Stimulated activated CD4-positive, alpha-beta T cell treated with anti-CD3 and anti-CD28 coated beads, Interleukin-4, amount 100 ng/mL, for 4 hours (primary cell): ENCODE measurements around the gene LSAMP.

Experiments used
- DNase-seq, 2 experiments: peaks; one replicate each; pipeline ENCODE4 v3.0.0-alpha.2; 2020

The LSAMP gene

DNA sequence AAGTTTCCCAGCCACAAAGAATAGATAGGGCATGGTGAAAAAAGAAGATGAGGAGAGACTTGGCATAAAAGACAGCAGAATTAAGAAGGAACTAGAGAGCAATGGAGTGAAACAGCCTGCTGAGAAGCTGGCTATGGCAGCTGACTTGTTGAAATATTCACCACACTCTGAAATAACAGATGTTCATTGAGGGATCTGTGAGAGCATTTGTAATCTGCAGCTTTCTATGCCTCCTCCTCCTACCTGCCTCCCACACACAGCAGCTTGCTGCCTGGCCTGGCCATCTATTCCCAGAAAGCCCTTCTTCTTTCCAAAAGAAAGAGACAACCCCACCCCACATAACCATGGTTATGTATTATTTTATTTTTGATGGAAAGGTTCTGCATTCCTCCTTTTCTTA is 518.1 kb downstream of the LSAMP start:
- DNase-seq, result no peak

DNA sequence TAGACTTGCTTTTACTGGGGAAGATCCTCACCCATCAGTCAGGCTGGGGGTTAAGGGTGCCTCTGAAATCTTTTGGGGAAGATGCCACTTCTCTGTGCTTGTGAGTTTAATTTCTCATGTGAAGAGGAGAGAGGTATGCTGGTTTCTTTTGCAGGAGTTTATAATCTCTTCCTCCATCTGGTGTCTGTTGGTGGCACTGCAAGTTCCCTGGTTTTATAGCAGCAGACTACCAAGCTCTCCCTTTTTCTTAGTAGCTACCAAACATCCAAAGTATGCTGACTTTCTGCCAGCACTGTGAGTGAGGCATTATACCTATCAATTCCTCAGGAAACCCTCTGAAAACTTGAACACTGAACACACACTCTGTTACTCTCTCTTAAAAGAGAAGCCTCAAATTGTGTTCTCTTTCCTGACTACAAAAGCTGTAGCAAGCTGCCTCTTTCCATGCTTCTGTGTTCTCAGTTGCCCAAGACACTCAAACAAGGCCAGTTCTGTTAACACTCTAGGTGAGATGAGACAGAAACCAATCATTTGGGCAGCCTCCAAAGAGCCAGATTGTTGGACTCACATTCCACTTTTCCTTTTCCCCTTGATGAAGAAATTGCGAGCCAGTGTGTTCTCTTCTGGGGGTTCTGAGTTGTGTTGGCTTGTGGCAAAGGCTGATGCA is 522.5 kb downstream of the LSAMP start:
- DNase-seq, result no peak

DNA sequence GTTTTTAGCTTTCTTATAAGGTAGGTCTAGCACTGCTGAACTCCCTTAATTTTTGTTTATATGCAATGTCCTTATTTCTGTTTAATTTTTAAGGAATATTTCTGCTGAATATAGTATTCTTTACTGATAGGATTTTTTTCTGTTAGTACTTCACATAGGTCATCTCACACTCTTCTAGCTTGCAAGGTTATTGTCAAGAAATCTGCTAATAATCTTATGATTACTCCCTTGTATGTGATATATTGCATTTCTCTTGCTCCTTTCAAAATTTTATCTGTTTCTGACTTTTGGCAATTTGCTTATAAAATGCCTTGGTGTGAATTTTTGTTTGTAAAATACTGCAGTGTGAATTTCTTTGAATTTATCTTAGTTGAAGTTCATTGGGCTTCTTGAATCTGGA is 523.6 kb downstream of the LSAMP start:
- DNase-seq, result no peak

DNA sequence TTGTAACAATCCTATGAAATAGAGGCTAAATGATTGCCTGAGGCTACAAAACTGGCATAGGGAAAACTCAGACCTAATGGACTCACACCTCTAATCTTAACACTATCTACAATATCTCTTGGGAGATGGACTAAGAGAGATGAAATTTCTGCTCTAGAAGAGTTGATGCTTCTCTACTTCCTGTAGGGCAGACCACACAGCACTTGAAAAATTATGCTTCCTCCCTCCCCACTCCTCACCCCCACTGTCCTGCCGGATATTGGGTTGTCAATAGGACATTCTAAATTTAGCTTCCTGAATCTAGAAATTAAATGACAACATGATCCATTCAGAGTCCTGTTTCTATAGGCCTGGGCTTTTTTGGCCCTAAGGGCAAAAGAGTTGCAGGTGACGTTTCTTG is 526.4 kb downstream of the LSAMP start:
- DNase-seq, result no peak

DNA sequence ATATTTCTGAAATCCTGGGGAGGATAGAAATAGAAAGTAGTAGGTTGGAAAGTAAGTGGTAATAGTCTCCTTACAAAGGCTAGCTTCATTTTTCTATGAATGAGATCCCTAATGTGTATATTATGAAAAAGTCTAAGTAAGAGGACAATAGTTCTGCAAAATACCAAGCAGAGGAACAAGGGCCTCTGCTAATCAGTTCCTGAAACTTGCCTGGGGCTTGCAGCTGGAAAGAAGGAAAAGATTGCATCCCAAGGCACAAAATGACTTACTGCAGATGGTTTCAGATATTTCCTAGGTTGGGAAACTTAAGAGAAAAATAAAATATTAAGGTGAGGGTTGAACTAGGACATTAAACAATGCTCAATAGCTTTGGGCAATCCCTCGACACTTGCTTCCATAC is 528.4 kb downstream of the LSAMP start:
- DNase-seq, result no peak

DNA sequence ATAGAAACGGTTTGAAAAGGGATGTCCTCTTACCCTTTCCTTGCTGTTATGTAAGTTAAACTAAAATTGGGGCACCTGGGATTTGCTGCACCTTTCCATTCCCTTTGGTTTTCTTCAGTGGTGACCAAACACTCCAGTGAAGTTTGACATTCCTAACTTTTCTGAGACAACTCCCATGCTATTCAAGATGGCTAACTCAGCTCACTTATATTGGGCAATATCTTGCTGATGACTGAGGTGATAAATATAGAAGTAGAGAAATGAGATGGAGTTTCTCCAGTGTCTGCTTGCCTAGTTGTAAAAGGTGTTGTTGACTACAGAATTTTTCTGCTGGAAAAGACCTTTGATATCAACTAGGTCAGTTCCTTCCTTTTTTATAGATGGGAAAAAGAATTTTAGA is 530.2 kb downstream of the LSAMP start:
- no peak for DNase-seq

DNA sequence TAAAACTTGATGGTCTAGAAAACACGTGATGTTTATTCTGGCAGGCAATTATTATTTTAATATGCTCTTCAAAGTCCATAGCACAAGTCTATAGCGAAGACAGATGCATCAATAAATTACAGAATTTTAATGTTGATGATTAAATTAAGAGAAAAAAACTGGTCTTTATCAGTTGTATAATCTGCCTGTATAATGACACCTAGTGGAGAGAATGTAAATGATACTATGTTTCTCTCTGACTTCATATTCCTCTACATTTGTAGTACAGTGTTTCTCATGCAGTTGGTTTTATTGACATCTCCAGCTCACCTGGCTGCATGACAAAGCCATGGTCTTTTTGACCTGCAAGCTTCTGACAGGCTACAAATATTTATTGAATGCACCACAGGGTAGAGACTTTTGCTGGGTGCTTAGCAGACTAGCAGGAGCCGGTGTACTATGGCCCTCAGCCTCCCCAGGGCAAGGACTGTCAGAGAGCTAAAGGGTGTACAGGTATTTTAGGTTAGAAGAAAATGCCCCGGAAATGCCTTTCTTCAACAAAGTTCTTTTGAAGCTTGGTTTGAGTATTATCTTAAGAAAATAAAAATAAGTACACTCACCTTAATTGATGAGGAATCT is 532.1 kb downstream of the LSAMP start:
- DNase-seq, result no peak

DNA sequence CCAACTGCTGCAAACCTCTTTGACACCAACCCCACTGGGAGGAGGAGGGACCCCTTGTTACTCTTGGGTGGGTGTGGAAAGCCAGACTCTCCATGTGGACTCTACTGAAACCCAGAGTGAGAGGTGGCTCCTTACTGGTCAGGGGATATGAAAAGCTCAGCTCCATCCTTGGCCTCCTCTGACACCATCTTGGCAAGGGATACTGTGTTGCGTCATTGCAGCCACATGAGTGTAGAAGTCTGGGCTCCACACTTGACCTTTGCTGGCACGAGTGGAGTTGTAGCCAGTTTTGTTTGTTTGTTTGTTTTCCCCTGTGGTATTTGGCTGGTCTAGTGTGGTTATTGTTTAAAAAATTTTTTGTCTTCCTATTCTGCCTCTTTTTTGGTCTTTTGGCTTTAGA is 532.9 kb downstream of the LSAMP start:
- DNase-seq, result no peak

DNA sequence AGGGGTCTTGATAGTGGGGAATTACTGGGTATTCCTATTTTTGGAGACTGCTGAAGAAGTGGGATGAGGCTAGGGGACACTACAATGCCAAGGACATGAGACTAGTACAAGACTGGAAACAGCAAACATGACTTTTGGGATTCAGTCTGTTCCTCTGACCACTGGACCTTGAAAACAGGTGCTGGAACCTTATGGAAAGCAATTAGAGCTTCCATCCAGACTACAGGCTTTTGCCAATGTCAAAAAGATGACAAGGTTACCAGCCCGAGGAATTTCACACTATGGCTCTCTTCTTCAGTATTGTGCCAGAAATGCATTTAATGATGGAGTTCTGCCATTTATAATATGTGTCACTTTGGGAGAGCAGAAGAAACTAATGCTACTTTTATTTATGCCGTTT is 539.4 kb downstream of the LSAMP start:
- no peak for DNase-seq

DNA sequence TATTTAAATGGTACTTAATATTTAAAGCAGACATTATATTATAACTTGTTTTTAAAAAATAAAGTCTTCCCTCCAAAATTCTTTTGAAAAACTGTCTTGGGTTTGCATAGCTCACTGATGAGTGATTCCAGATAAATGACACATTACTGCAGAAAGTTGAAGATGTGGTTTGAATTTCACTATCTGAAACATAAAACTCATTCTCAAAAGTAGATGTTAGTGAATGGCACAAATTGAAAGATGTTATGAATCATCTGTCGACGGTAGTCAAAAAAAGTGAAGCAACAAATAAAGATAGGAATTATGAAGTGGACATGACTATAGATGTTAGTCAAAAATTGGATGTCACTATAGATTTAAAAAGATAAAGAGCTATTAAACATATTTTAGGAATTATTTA is 541.4 kb downstream of the LSAMP start:
- DNase-seq, result no peak

DNA sequence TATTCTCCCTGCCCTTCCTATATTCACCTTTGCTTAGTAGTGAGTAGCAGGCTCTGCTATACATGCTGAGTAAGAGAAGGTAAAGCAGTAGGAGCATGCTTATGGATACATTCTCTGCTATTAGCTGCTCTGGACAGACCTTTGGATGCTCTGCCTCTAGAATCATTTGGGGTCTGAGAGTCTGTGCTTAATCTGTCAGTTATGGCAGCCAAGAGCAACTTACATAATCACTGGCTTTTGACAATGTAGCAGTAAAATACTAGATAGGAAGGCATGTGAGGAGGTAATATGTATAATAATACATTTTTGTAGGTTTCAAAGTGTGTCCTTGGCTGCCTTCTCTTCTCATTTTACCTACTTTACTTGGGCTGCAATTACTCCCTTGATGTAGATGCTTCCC is 544.3 kb downstream of the LSAMP start:
- no peak for DNase-seq

DNA sequence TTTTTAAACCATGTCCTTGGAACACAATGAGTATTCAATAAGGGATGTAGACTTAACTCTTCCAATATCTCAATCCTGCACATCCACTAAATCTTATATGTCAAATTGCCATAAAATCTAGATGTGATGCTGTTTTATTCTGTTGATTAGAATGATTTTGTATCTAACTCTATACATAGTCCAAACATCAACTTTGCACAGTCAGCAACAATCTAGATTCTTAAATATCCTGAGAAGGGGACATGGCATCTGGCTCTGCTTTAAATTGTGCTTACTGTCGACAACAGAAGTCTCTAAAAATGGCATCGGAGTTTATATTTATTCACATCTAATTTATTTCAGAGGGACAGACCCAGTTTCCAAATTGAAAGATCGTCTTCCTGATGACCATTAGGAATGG is 545.8 kb downstream of the LSAMP start:
- DNase-seq, result no peak

DNA sequence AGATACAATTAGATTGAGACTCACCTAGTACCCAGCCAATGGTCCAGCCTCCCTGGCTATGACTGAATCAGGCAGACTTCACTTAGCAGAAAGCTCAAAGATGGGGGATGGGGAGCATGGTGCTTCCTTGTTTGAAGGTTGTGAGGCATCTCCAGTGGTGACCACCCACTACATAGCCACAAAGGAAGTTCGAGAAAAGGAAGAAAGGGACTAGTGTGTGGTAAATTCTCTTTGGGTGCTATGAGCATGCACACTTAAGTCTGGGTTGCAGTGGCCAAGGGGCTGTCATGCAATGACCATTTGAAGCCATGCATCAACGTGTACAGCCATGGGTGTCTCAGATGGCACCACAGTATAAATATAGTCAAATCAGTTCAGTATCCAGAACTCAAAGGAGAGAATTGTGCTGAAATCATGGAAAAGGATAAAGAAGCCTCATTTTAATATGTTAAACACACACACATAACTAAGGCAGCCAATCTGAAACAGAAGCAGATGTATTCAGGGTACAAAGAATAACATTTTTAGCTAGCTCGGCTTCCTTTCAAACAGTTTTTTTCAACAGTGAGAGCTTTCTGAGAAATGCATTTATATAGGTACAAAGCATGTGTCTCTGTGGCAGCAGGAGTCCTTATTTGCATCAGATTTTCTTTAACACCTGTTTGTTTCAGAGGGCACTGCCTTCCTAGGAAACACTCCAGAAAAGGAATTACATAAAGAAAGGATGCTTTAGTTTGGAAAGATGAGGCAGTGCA is 546.5 kb downstream of the LSAMP start:
- no peak for DNase-seq

DNA sequence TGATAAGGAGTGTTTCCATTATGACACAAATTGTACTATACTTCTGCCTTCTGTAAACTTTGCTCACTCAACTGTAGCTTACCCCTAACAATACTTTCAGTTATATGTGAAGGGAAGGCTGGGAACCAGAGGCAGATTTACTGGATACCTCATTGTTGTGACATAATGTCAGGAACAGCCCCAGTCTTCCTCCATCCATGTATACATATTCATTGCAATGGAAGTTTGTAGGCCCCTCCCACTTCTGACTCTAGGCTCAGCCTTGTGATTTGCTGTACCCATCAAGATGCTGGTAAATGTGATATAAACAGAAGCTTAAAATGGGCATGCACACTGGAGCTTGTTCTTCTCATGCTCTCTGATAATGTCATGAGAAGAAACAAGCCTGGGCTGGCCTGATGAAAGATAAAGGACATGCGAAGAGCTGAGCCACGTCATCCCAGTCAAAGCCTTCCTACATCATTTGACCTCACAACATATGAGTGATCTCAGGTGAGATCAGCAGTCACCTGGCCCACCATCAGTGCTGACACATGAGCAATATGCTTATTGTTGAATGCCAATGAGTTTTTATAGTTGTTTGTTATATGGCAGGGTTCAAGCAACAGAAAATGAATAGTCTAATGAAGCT is 554.2 kb downstream of the LSAMP start:
- DNase-seq, result no peak

DNA sequence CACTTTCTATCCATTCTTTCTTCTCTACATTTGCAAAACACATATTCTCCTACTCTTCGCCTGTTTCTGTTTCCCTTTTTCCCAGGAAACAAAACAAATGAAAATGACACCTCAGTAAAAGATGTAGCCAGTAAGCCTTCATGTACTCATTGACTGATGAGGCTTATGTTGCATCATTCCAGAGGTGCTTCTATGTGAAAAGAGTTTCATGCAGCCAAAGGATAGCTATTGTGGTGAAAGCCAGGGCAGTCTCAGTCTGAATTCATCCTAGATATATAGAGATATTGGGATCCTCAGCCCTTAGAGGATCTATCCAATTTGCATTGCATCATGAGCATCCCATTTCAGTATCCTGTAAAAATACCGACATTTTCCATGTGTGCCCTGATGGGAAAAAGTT is 554.7 kb downstream of the LSAMP start:
- no peak for DNase-seq

DNA sequence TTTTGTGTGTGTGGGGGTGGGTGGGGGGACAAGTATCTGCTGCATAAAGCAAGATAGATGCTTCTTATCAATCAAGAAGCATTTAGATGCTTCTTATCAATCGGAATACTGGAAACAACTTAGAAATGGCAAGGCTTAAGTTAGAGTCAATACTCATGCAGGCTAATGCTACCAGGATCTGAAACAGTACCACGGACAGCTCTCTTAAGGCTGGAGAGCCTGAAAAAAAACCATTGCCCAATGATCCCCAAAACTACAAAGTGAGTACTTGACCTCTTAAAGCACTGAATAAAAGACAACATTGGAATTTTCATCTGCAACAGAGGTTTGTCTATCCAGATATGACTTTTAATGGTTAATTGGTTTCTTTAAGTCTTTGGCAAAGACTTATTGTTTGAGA is 559.7 kb downstream of the LSAMP start:
- DNase-seq, result no peak

DNA sequence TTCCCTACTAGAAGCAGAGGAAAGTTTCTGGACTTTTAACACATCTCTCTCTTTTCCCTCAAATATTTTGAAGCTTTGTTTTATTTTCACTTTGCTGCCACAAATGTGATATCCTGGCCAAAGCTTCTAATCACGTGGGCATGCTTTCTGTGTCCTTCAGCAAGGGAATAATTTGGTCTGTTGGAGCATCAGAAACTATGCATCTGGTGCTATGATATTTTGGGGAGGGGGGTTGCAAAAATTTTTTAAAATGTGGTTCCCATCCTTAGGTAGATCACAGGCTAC is 567.7 kb downstream of the LSAMP start:
- DNase-seq, result no peak

DNA sequence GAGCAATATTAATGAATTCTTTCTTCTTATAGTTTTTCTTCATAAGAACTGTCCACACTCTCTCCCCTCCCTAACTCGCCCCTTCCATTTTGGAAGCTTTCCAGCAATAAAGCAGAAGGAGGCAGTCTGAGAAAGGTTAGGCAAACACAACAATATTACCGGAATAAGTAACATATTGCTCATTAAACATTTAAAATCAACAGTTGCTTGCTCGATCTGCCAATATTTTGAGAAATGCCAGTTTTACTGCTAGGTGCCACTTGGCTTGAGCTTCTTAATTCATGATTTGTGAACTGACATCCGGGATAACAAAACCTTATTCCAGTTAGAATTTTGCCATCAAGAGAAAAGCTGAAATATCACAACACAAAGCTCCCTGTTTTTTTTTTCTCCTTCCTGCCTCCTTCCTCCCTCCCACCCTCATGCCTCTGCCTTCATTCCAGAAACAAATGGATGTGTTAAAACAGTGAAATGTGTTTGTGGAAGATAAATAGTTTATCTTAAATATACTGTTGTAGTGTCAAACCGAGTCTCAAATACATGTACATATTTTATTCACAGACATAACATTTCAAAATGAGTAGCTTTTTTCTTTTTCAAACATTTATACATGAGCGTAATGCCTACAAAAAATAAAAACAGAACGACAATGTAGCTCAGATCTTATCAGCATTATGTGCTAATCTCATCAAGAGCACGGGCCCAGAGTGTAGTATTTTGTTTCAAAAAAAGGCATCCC is 568.2 kb downstream of the LSAMP start:
- no peak for DNase-seq

DNA sequence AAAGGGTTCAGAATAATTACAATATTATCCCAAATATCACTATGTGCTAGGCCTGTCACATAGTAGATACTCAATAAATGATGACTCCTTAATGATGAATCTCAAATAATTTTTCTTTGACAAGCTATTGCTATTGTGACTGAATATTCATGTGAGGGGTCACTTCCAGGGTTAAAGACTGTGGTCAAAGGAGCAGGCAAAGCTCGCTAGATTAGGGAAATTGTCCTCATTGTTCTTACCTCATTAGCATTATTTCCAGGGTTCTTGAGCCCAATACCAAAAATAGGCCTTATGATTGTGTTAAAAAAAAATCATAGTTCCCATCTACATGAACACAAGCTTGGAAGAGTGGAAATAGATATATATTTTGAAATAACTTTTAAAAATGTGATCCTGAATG is 569.8 kb downstream of the LSAMP start:
- no peak for DNase-seq

DNA sequence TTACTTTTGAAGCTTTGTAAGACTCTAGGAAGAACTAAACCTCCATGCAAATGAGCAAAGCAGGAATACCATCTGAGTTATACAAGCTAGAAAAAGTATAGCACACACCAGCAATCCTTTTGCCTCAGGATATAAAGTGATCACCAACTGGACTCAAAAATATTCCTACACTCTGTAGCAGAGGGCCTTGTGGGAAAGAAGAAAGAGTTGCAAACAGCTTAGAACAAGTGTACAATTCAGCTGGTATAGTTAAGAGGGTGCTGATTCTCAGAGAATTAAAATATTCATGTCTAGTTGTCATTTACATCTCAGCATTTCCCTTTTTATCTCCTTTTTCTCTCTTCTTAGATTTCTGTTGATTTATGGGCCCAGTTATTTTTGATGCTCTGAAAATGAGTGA is 573.6 kb downstream of the LSAMP start:
- no peak for DNase-seq

DNA sequence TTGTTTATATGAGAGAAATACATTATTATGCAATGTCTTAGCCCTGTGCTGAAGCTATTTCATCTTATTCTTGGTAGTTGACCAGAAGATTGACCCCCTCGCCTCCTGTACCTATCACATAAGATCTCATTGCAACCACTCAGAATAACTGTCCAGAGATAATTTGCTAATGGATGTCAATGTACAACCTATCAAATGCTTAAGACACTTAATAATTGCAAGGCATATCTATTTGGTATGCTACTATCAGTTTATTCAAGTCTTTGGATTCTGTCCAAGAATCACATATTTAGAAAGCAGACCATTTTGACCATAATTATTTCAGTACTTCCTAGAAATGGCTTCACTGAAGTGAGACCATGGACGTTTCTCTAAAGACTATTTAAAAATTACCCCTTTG is 580.4 kb downstream of the LSAMP start:
- DNase-seq, result no peak

DNA sequence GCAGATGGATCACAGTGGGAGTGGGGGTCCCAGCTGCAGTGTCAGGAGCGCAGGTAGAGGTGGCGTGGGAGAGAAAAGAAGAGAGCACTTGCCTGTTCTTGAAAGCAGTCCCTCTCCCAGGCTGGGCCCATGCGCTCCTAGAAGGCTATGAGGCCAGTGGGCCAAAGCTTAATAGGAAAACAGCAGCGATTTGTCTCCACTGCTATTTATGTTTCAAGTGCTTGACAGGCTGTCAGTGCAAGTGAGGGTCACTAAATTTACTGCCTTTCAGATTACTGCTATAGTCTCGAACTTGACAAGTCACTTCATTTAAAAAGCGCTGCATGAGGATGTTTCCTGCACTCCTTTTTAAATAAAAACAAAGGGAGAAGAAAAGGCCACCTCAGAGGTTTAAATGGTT is 582.4 kb downstream of the LSAMP start:
- no peak for DNase-seq

DNA sequence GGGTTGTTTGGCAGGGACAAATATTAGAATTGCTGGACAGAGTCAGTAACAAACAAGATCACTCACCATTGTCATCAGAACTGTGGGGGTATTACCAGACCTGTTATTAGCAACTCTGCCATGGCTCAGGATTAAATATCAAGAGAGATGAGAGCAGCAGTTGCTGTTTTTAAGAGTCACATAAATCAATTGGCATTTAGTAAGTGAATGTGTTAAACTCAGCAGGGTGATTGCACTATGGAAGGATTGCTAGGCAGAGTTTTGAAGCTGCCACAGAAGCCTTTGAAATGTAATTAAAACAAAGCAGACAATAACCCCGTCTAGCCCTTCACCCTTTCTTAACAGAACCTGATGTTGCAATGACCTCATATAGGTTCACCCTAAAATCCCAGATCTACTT is 583.2 kb downstream of the LSAMP start:
- DNase-seq, result no peak
